Sigmoid colon (tissue), 3 donors: ENCODE measurements around the gene LPCAT1.

ENCODE experiments used
- CTCF ChIP-seq, 4 experiments: fragments of 450-650 bp in 3 of 4; fragments of 200-600 bp in 1 of 4; IDR thresholded peaks; one replicate each; pipeline ENCODE4 v1.5.1; 2016 to 2019; ENCODE audit warnings: antibody characterized with exemption in 4 of 4, mild to moderate bottlenecking in 3 of 4, moderate library complexity in 2 of 4
- POLR2A ChIP-seq, 2 donors: fragments of 450-650 bp; IDR thresholded peaks; one replicate each; pipeline ENCODE4 v1.6.1; 2016; ENCODE audit warnings: antibody characterized with exemption in 2 of 2, mild to moderate bottlenecking in 2 of 2, moderate library complexity in 2 of 2

GRCh38 chr5:1524799-1525623, 1.3 kb upstream of the LPCAT1 start:
- no peak for TF ChIP-seq CTCF (IDR thresholded peaks at IDR 0.05)
- no peak for TF ChIP-seq POLR2A (IDR thresholded peaks at IDR 0.05)
